Fibroblast of mammary gland (primary cell): ENCODE measurements around the gene GYPC.

Source experiments
- DNase-seq: peaks from one replicate; pipeline ENCODE4 v3.0.0-alpha.2; 2010; ENCODE audit warnings: low read depth
- H3K4me3 ChIP-seq: 2 replicates; pipeline ENCODE4 v1.5.1; 2011; ENCODE audit warnings: low read depth, mild to moderate bottlenecking, low read length, moderate library complexity; ENCODE audit not compliant: control insufficient read depth
- CTCF ChIP-seq: conservative IDR thresholded peaks from 2 replicates; pipeline ENCODE4 v1.5.1; 2011; ENCODE audit warnings: low read depth, low read length, inconsistent platforms; ENCODE audit not compliant: control insufficient read depth, insufficient read depth

GYPC gene

GRCh38 chr2:126717928-126718327 is 62.0 kb downstream of the GYPC start:
- no peak overlapping the region for H3K4me3 ChIP-seq
- no peak for DNase-seq
- no peak for TF ChIP-seq CTCF

- DNase-seq: no peak
- no peak for TF ChIP-seq CTCF
- no peak overlapping the region for H3K4me3 ChIP-seq
Observed at GRCh38 chr2:126719191-126719832, 63.4 kb downstream of the GYPC start.

GRCh38 chr2:126719833-126720351 is 63.9 kb downstream of the GYPC start:
- no peak for TF ChIP-seq CTCF
- DNase-seq: no peak

GRCh38 chr2:126720638-126721037 is 64.7 kb downstream of the GYPC start:
- DNase-seq: no peak
- H3K4me3 ChIP-seq: no peak overlapping the region
- no peak for TF ChIP-seq CTCF

More at GRCh38 chr2:126719833-126720351, 63.9 kb downstream of the GYPC start:
- H3K4me3 ChIP-seq: no peak overlapping the region

- no peak for TF ChIP-seq CTCF
- no peak for DNase-seq
- no peak overlapping the region for H3K4me3 ChIP-seq
Observed at GRCh38 chr2:126722081-126722480, 66.1 kb downstream of the GYPC start.

GRCh38 chr2:126722546-126722945 is 66.6 kb downstream of the GYPC start:
- H3K4me3 ChIP-seq: no peak overlapping the region
- TF ChIP-seq CTCF: no peak
- DNase-seq: no peak
